HG03095 (cell line): ENCODE results near the gene NPHP1.
"Not testable (repeated sequence)": the region's sequence is repeated elsewhere in the genome, so short reads cannot be mapped to it uniquely, and the experiment has no call there.

Experiments
- ATAC-seq: cut with Tn5 transposase; IDR thresholded peaks from one replicate; pipeline ENCODE4 v1.9.1; 2021; ENCODE audit warnings: moderate library complexity; ENCODE audit not compliant: unreplicated experiment

Gene NPHP1

GRCh38 chr2:110131166-110131565 is 73.6 kb downstream of the NPHP1 start:
- ATAC-seq, result no peak

- no peak for ATAC-seq
Observed at GRCh38 chr2:110130757-110131156, 74.1 kb downstream of the NPHP1 start.

- ATAC-seq, result no peak
Observed at GRCh38 chr2:110126906-110127305, 77.9 kb downstream of the NPHP1 start.

- no peak for ATAC-seq
Observed at GRCh38 chr2:110126086-110126773, 78.6 kb downstream of the NPHP1 start.

- ATAC-seq, result no peak
Observed at GRCh38 chr2:110124939-110125691, 79.7 kb downstream of the NPHP1 start.

GRCh38 chr2:110124038-110124825 is 80.6 kb downstream of the NPHP1 start:
- no peak for ATAC-seq

GRCh38 chr2:110121592-110121991 is 83.2 kb downstream of the NPHP1 start:
- ATAC-seq, result no peak

- ATAC-seq, result no peak
Observed at GRCh38 chr2:110121052-110121334, 83.8 kb downstream of the NPHP1 start.

GRCh38 chr2:110120171-110121051 is 84.4 kb downstream of the NPHP1 start:
- no peak for ATAC-seq

GRCh38 chr2:110116033-110116710 is 88.6 kb downstream of the NPHP1 start:
- ATAC-seq, result no peak

- no peak for ATAC-seq
Observed at GRCh38 chr2:110115291-110116032, 89.4 kb downstream of the NPHP1 start, which contains the start of gene MALL. TSS of gene MALL (minus strand) at chr2:110115822. CDS start at chr2:110115792, 30 bp downstream.

- no peak for ATAC-seq
Observed at GRCh38 chr2:110114831-110115255, 90.0 kb downstream of the NPHP1 start.

GRCh38 chr2:110113961-110114591 is 90.7 kb downstream of the NPHP1 start:
- no peak for ATAC-seq

- not testable (repeated sequence) for ATAC-seq
Observed at GRCh38 chr2:110108291-110108690, 96.5 kb downstream of the NPHP1 start.

- no peak for ATAC-seq
Observed at GRCh38 chr2:110107092-110108079, 97.4 kb downstream of the NPHP1 start.

- no peak for ATAC-seq
Observed at GRCh38 chr2:110106642-110107041, 98.2 kb downstream of the NPHP1 start.

- ATAC-seq, result no peak
Observed at GRCh38 chr2:110105608-110106467, 99.0 kb downstream of the NPHP1 start.
